HL-60 (cell line): ENCODE results near the gene IL1B.

ENCODE experiments used
- DNase-seq, 2 experiments: peaks; one replicate each; pipeline ENCODE4 v3.0.0-alpha.2; 2010 to 2020; ENCODE audit warnings: low read depth in 1 of 2, low spot score in 1 of 2
- H3K27ac ChIP-seq: fragments of 250-450 bp; sonication (Bioruptor Pico); replicated peaks from 2 replicates; pipeline ENCODE4 v1.5.1; 2020; ENCODE audit warnings: mild to moderate bottlenecking, moderate library complexity
- H3K27me3 ChIP-seq: fragments of 250-450 bp; sonication (Bioruptor Pico); 2 replicates; pipeline ENCODE4 v1.5.1; 2021; ENCODE audit warnings: mild to moderate bottlenecking, moderate library complexity; ENCODE audit not compliant: insufficient read depth, poor library complexity, severe bottlenecking
- H3K4me3 ChIP-seq: replicated peaks from 2 replicates; pipeline ENCODE4 v1.5.1; 2011; ENCODE audit warnings: mild to moderate bottlenecking, control low read depth, low read length; ENCODE audit not compliant: insufficient read depth
- CTCF ChIP-seq: IDR thresholded peaks from one replicate; pipeline ENCODE4 v1.5.1; 2011; ENCODE audit warnings: low read length, control low read depth, inconsistent platforms; ENCODE audit not compliant: insufficient read depth
- GABPA ChIP-seq: IDR thresholded peaks from 2 replicates; pipeline ENCODE4 v1.6.1; 2012; ENCODE audit warnings: low read depth
- POLR2AphosphoS5 ChIP-seq: IDR thresholded peaks from 2 replicates; pipeline ENCODE4 v1.6.1; 2012; ENCODE audit warnings: low read depth
- REST ChIP-seq: IDR thresholded peaks from 2 replicates; pipeline ENCODE4 v1.6.1; 2012; ENCODE audit warnings: low read depth; ENCODE audit not compliant: insufficient replicate concordance
- SPI1 ChIP-seq: IDR thresholded peaks from 2 replicates; pipeline ENCODE4 v1.6.1; 2012; ENCODE audit warnings: low read depth, mild to moderate bottlenecking, borderline replicate concordance
- long read RNA-seq: library from polyadenylated mRNA; unstranded; transcript quantifications from one replicate; pipeline ENCODE4 v2.0.0, GENCODE V29; 2020

The IL1B gene
- long read RNA-seq, transcript IL1B-201 (7 exons, 1,631 nt): major isoform, 9 of 9 reads
- long read RNA-seq, partial matches to known transcripts: 0 of 9 reads
- long read RNA-seq, other reads (novel, unspliced or antisense): 0 of 9 reads

- peak; percentile 35; the same call in 1 of the 2 replicates for TF ChIP-seq POLR2AphosphoS5
- TF ChIP-seq REST: no peak
- peak; percentile 83; the same call in 1 of the 2 replicates for TF ChIP-seq SPI1
- no peak for TF ChIP-seq CTCF
- TF ChIP-seq GABPA: no peak
- Histone ChIP-seq H3K27ac (peak within 1 kb of the TSS; percentile 60), H3K27me3 (no peaks in the 10 kb centered on the region), H3K4me3 (peak within 1 kb of the TSS; percentile 1; the same call in 1 of the 2 replicates)
- peak; percentile 13 to 83 for DNase-seq
Observed at GRCh38 chr2:112836695-112837117, at the start of gene IL1B. Gene IL1B, minus strand, starts transcription at chr2:112836779. Its CDS starts 550 bp downstream, at chr2:112836229.

DNA sequence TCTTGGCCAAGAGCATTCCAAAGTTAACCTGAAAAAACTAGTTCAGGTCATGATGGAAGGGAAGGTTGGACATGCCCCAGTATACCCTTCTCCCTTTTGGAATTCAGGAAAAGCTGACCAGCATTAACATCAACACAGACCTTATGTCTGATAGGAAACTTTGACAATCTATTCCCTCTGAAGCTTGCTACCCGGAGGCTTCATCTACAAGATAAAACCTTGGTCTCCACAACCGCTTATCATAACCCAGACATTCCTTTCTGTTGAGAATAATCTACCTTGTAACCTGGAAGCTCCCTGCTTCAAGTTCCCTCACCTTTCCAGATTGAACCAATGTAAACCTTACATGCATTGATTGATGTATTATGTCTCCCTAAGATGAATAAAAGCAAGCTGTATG lies 49.7 kb upstream of the IL1B start:
- DNase-seq: no peak
- TF ChIP-seq REST (no peak), SPI1 (no peak), GABPA (no peak), POLR2AphosphoS5 (no peak), CTCF (no peak)
- Histone ChIP-seq H3K27ac (no peak overlapping the region), H3K27me3 (no peaks in the 10 kb centered on the region), H3K4me3 (no peak overlapping the region)

DNA sequence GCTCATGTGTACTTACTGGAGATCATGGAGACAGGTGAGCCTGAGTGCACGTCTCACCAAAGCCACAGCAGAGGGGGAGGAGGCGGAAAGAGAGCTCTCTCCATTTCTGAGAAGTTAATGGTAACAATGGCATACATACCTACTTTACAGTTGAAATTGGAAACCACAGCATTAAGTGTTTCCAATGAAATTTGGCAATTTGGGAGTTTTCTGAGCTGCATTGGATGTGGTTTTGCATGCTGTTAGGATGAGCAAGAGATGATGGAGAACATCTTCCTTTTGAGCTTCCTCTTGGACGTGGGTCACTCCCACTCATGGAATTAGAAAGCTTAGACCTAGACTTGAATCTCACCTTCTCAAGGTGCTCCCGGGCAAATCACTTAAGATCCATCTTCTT lies 48.9 kb upstream of the IL1B start:
- H3K27ac ChIP-seq: no peak overlapping the region
- H3K4me3 ChIP-seq: no peak overlapping the region
- H3K27me3 ChIP-seq: no peaks in the 10 kb centered on the region
- TF ChIP-seq GABPA: no peak
- DNase-seq: no peak

DNA sequence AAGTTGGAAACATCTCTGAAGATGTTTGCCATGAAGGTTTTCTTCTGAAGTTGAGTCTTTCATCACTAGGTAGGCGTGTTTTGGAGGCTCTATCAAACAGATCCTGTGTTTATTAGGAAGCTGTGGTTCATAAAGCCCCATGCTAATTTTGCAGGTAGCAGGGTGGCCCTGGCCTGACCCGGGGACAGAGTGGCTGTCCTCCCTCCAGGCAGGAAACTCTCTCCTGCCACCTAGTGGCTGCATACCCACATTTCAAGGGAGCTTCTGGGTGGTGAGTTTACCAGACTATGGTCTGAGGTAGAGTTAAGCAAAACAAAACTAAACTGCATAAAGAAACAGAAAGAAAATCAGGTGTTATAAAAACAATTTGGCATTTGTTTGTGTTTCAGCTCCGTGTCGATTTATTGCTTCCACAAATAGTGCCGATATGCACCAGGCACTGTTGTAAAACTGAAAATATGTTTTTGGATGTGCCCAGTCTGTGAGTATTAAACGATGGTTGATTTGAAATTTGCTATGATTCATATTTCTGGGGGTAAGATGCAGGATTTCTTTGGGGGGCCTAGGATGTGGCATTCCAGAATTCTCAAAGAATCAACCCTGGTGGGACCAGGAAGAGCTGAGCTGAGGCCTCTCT lies 48.4 kb upstream of the IL1B start:
- TF ChIP-seq CTCF (peak; percentile 82), SPI1 (no peak)
- peak; percentile 52 to 74 for DNase-seq
- no peak overlapping the region for H3K27ac ChIP-seq
- no peak overlapping the region for H3K4me3 ChIP-seq
- no peaks in the 10 kb centered on the region for H3K27me3 ChIP-seq
